Uterus (tissue), 2 donors: ENCODE data around the gene TARS1.

ENCODE experiments used
- POLR2A ChIP-seq, 2 donors: fragments of 450-650 bp; IDR thresholded peaks; one replicate each; pipeline ENCODE4 v1.6.1; 2016; ENCODE audit warnings: antibody characterized with exemption in 2 of 2, mild to moderate bottlenecking in 1 of 2, moderate library complexity in 1 of 2
- TF ChIP-seq, protein P1 (sequence below), 4 experiments: fragments of 200-600 bp in 2 of 4; fragments of 450-650 bp in 2 of 4; sonication (generic) in 2 of 4; IDR thresholded peaks; one replicate each; pipeline ENCODE4 v1.5.1; 2016 to 2019; ENCODE audit warnings: antibody characterized with exemption in 4 of 4, mild to moderate bottlenecking in 2 of 4, moderate library complexity in 1 of 4

DNA sequence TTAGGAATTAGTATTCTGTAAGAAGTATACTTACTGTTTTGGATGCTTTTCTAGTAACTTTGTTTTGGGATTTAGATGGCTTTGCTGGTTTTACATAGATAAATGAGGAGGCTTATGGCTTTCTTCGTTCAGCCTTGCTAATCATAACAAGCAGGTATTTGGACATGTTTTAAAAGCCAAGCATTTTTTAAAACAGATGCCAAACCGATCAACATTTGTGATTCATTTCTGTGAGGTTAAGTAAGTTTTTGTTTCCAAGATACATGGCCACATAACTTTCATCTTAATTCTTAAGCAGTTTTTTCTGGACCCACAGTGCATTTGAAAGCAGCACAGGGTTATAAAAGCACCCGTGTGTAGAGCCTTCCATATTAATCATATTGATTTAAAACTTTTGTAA, 21.7 kb downstream of the TARS1 start:
- TF ChIP-seq, protein P1, sequence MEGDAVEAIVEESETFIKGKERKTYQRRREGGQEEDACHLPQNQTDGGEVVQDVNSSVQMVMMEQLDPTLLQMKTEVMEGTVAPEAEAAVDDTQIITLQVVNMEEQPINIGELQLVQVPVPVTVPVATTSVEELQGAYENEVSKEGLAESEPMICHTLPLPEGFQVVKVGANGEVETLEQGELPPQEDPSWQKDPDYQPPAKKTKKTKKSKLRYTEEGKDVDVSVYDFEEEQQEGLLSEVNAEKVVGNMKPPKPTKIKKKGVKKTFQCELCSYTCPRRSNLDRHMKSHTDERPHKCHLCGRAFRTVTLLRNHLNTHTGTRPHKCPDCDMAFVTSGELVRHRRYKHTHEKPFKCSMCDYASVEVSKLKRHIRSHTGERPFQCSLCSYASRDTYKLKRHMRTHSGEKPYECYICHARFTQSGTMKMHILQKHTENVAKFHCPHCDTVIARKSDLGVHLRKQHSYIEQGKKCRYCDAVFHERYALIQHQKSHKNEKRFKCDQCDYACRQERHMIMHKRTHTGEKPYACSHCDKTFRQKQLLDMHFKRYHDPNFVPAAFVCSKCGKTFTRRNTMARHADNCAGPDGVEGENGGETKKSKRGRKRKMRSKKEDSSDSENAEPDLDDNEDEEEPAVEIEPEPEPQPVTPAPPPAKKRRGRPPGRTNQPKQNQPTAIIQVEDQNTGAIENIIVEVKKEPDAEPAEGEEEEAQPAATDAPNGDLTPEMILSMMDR (IDR thresholded peaks at IDR 0.05): no peak
- no peak for TF ChIP-seq POLR2A (IDR thresholded peaks at IDR 0.05)
